HG02763 (cell line): Measurements from ENCODE around the gene FAIM.
"Not testable (repeated sequence)": the region's sequence is repeated elsewhere in the genome, so short reads cannot be mapped to it uniquely, and the experiment has no call there.

Source experiments
- ATAC-seq: cut with Tn5 transposase; IDR thresholded peaks from one replicate; pipeline ENCODE4 v1.9.1; 2021; ENCODE audit warnings: mild to moderate bottlenecking, moderate library complexity; ENCODE audit not compliant: unreplicated experiment

The FAIM gene

DNA sequence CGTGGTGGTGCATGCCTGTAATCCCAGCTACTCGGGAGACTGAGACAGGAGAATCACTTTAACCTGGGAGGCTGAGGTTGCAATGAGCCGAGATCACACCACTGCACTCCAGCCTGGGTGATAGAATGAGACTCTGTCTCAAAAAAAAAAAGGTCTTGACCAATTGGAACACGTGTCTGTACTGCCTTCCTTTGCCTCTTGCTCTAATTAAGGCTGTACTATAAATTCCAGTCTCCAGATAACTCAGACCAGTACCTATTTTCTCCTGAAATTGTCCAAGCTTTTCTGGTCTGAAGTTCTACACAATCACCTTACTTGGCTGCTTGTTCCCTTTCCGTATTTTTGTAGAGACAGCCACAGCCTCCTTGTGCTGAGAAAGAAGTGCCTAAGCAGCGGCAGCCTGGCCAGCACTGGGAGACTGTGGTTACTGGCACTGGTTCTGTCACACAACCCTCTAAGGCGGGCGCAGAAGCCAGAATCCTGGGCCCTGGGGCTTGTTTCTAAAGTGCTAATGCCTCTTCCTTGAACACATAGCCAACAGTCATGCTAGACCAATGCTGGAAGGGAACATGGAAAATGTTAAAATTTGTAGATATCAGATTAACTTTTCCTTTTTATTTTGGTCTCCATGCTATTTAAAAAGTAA is 8.3 kb upstream of the FAIM start:
- no peak for ATAC-seq

DNA sequence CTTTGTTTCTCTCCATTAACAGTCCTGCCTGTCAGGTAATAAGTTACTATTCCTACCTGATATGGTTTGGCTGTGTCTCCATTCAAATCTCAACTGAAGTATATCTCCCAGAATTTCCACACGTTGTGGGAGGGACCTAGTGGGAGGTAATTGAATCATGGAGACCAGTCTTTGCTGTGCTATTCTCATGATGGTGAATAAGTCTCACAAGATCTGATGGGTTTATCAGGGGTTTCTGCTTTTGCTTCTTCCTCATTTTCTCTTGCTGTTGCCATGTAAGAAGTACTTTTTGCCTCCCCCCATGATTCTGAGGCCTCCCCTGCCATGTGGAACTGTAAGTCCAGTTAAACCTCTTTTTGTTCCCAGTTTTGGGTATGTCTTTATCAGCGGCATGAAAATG is 6.9 kb upstream of the FAIM start:
- ATAC-seq: not testable (repeated sequence)

DNA sequence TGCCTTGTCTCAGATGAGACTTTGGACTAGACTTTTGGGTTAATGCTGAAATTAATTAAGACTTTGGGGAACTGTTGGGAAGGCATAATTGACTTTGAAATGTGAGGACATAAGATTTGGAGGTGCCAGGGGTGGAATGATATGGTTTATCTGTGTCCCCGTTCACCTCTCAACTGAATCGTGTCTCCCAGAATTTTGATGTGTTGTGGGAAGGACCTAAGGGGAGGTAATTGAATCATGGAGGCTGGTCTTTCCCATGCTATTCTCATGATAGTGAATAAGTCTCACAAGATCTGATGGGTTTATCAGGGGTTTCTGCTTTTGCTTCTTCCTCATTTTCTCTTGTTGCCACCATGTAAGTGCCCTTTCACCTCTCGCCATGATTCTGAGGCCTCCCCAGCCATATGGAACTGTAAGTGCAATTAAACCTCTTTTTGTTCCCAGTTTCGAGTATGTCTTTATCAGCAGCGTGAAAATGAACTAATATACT is 4.4 kb upstream of the FAIM start:
- not testable (repeated sequence) for ATAC-seq

DNA sequence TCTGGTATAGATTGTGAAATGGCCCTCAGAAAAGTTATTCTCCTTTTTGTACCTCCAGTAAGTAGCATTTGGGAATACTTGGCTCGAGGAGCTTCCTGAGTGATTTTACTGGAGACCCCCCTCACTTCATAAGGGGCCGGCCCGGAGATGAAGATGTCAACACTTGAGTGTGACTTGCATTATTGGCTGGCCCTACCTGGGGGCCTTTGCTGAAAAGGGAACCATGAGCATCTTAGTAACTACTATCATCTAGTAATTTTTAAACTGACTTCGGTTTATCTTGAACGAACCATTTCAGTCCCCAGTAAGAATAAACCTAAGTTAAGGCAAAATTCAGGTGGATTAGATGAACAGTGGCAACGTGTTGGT is 1.3 kb downstream of the FAIM start:
- ATAC-seq: no peak

DNA sequence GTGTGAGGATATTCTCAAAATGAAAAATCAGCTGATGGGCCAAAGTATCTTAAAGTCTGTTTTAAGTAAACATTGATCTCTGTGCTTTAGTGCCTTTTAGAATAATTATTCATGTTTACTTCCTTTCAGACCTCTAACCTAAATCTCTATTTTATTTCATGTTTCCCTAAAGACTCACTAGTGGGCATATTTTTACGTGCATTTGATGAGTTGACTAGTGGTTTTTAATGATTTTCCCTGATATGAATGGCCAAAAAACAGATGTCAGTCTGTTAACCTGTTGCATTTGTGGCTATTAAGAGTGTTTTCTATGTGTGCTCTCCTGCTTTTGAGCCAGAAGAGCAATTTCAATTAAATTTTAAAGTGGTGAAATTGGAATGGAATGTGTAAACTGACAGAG is 6.9 kb downstream of the FAIM start:
- no peak for ATAC-seq

DNA sequence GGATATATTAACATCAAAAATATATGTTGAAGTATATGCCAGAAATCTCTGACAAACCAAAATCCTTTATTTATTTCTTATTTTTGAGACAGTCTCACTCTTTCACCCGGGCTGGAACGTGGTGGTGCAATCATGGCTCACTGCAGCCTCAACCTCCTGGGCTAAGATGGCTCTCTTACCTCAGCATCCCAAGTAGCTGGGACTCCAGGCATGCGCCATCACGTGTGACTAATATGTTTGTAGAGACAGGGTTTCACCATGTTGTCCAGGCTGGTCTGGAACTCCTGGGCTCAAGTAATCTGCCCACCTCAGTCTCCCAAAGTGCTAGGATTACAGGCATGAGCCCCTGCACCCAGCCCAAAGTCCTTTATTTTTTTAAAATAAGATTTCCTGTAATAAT is 11.9 kb downstream of the FAIM start:
- ATAC-seq: no peak

DNA sequence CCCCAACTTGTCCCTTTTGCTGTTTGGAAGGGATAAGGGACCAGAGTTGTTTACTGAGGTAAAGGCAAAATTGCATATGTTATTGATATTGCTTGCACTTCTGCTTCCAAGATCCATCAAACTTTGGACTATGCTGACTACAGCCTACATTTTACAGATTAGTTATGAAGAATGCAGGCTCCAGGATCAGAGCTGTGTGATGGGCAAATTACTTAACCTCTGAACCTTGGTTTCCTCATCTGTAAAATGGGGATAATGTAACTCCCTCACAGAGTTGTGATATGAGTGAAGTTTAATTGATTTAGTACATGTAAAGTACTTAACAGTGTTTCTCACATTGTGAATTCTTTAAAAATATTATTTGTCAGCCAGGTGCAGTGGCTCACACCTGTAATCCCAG is 15.9 kb downstream of the FAIM start:
- ATAC-seq: no peak

DNA sequence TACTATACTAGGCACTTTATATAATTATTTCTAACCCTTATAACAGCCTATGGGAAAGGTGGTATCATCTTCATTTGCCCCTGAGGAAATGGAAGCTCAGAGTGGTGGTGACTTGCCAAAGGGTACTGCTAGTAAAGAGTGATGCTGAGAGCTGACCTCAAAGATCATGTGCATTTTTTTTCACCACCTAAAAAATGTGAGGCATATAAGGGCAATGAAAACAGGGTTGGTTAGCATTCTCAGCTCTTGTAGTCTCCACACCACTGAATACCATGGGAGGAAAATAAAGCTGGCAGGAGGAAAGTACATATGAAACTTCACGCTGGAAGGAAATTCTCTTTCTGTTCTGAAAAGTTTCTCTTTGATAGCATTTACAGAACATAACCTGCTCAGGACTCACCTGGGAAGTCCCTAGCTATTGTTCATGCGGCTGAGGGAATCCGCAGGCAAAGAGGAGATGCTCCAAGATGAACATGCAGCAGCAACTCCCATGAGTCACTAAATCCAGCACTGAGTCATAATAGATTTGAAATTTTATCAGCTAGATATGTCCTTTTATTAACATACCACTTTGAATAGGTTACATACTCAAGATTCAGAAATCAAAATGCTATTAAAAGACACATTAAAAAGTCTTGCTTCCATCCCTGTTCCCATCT is 17.3 kb downstream of the FAIM start:
- ATAC-seq: no peak

DNA sequence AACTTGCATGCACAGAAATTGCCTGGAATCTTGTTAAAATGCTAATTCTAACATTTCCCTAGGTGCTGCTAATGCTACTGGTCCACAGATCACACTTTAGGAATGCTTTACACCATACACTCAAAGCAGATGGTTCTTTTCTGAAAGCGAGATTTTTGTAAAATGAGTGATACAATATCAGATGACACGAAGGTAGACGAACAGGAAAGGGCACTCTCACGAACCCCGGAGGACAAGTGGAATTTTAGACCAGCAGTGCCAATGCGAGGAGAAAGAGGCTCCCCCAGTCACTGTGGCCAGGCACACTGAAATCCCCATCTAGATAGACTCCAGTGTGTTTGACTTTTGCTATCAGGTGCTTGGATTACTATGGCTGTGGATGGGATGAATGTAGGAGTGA is 21.0 kb downstream of the FAIM start:
- ATAC-seq: no peak

DNA sequence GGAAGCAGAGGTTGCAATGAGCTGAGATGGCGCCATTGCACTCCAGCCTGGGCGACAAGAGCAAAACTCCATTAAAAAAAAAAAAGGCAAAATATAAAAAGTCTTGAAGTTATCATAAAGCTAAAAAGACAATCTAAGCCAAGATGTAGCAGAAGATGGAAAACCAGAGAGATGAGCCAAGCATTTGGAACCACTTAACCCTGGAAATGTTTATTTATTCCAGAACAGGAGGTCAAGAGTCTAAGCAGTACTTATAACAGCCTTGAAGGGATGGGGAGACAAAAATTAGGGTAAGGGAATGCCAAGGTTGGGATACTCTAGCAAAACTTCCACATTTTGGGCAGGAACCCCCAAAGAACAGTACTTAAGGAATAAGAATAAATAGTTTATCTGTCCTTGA is 30.1 kb downstream of the FAIM start:
- no peak for ATAC-seq

DNA sequence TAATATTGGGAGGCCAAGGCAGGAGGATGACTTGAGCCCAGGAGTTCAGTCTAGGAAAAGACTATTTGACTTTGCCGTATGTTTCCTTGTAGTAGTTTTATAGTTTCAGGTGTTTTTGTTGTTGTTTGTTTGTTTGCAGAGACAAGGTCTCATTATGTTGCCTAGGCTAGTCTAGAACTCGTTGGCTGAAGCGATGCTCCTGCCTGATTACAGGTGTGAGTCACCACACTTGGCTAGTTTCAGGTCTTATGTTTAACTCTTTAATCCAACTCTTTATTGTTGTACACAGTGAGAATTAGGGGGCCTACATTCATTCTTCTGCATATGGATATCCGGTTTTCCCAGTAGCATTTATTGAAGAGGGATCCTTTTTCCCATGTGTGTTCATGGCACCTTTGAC is 32.0 kb downstream of the FAIM start:
- no peak for ATAC-seq

DNA sequence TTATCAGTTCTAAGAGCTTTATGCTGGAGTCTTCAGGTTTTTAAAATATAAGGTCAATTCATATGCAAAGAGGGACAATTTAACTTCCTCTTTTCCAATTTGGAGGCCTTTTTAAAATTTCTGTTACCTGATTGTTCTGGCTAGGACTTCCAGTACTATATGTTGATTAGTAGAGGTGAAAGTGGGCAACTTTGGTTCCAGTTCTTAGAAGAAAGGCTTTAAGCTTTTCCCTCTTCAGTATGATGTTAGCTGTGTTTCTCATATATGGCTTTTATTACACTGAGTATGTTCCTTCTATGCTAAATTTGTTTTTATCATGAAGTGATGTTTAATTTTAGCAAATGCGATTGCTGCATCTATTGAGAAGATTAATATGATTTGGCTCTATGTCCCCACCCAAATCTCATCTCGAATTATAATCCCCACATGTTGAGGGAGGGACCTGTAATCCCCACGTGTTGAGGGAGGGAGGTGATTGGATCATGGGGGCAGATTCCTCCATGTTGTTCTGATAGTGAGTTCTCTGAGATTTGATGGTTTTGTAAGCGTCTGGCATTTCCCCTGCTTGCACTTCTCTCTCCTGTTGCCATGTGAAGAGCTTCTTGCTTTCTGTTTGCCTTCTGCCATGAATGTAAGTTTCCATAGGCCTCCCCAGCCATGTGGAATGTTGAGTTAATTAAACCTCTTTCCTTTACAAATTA is 33.8 kb downstream of the FAIM start:
- no peak for ATAC-seq

DNA sequence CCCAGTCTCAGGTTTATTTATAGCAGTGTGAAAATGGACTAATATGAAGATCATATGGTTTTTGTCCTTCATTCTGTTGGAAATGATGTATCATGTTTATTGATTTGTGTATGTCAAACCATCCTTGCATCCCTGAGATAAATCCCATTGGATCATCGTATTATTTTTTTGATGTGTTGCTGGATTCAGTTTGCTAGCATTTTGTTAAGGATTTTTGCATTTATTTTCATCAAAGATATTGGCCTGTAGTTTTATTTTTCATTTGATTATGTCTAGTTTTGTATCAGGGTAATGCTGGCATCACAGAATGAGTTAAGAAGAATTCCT is 34.3 kb downstream of the FAIM start:
- ATAC-seq: no peak

DNA sequence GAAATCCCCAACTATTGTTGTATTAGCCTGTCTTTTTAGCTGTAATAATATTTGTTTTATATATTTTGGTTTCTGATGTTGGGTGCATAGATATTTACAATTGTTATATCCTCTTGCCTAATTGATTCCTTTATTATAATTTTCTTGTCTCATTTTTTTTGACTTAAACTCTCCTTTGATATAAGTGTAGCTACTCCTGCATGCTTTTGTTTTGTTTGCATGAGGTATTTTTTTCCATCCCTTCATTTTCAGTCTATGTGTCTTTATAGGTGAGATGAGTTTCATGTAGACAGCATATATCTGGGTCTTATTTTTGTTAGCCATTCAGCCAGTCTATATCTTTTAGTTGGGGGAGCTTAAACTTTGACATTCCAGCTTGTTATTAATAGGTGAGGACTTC is 37.4 kb downstream of the FAIM start:
- ATAC-seq: no peak

DNA sequence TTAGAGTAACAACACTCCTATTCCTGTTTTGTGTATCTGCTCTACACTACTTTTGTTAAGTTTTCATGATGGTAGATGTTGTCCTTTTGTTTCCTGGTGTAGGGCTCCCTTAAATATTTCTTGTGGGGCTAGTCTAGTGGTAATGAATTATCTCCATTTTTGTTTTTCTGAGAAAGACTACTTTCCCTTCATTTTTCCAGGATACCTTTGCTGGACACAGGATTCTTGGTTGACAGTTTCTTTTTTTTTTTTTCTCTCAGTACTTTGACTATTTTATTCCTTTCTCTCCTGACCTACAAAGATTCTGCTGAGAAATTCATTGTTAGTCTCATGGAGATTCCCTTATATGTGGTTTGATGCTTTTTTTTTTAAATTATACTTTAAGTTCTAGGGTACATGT is 37.9 kb downstream of the FAIM start:
- no peak for ATAC-seq

DNA sequence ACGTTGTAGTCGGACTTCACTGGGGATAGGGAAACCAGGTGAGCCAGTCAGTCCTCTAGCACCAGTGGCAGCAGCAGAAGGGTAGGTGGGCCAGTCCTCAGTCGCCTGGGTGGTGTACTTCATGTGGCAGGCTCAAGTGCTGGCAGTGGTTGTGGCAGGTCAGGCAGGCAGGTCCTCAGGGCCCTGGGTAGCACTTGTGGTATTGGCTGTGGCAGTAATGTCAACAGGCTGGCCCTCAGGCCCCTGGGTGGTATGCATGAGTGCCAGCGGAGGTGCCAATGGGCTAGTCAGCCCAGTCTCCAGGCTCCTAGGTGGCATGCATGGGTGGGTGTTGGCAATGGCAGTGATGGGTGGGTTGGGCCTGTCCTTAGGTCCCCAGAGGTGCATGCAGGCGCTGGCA is 40.6 kb downstream of the FAIM start:
- no peak for ATAC-seq

DNA sequence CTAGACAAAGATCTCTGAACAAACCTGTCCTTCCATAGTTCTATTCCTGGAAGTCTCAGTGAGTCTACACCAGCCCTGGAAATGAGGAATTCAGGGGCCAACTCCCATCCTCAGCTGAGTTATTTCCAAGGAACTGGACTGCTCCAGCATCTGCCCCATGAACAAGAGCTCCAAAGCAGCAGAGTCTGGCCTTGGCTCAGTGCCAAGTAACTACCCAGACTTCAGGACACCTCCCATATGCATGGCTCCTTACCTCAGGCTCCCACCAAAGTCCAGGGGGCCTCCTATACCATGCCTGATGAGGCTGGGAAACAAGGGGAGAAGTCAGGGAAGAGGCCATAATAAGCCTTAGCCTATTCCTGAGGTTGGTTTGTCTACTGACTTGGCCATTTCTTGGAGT is 45.0 kb downstream of the FAIM start:
- ATAC-seq: no peak

DNA sequence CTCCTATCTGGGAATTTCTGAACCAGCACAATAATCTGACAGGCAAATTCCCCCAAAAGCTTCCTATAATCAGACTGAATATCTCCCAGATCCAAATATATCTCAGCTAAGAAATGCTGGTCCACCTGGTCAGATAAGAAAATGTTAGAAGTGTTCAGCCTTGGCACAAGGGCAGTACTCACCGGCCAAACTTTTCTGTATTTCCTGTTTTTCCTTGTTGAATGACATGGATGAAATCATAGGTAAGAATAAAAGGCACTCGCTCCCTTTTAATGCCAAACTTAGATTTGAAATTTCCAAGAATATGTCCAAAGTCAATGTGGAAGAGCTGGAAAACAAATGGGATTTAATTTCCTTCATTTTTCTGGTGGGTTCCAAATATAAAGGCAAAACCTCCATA is 48.9 kb downstream of the FAIM start:
- no peak for ATAC-seq

DNA sequence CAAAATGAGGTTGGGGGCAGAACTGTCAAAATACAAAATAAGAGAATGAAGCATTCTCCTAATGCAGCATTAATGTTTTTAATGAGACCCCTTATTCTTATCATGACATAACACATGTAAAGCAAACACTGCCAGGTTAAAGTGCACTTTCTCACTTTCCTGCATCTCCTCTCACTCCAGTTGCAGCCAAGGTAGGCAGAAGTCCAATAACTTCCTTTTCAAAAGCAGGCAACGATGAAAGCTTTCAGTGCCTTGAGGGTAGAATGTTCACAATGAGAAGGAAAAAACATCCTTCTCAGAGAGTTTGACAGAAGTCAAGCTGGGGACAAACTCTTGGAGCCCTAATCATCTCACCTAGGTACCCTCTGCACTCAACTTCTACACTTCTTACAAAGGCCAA is 59.5 kb downstream of the FAIM start:
- ATAC-seq: no peak

DNA sequence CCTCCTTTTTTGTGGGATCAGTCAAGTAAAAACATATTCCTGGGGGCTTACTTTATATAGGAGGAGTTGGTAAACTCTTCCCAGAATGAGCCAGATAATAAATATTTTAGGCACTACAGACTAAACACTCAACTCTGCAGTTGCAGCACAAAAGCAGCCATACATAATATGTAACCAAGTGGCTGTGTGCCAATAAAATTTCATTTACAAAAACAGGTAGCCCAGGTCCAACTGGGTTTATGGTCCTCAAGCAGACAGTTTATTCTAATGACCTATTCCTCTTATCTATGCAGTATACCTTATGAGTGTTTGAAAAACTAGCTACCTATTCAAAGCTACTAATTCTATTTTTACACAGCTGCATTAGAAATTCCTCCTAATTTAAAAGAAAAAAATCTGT is 61.8 kb downstream of the FAIM start:
- ATAC-seq: no peak

DNA sequence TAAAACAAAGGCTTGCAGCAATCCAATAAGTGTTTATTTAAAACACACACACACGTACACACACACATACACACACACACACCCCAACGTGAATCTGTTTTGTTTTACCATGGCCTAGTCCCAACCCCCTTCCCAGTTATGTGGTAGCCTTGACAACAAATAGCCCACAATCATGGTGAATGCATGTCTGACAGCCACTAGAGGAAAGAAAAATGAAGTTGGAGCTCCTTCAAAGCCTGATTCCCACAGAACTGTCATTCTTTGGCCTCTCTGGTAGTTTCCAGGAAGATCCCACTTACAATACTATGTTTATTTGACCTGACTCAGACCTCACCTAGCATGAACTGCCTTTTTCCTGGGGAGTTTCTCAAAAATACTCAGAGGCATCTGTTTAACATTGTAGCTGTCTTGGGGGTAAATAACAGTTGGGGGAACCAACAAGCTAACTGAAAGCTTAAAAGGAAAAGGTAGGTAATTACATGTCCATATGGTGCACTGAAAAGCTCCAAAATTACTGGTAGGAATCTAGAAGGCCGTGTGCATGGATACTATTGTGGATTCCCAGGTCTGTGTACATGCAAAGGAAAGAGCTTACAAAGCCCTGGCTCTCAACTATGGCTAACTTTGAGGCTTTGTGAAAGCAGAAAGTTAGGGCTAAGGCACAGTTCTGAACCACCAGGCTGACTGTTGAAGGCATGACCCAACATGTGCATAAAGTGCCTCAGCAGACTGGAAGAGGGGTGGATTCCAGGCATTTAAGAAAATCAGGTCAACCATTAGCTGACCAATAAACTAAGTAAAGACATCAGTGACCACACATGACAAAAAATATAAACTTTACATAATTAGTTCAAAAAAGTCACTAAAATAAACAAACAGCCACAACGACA is 65.3 kb downstream of the FAIM start:
- ATAC-seq: no peak

DNA sequence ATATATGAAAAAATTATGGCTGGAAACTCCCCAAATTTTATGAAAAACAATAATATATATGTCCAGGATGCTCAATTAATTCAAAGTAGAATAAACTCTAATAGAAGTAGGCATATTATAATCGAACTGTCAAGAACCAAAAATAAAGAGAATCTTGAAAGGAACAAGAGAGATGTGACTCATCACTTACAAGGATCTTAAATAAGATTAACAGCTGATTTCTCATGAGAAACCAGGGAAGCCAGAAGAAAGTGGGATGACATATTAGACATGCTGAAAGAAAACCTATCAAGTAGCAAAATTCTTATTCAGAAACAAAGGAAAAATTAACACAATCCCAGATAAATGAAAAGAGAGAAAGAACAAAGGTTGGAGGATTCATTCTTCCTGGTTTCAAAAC is 66.8 kb downstream of the FAIM start:
- ATAC-seq: no peak
